ENCODE measurements around the gene B4GALT5. TPM values are rescaled to one million over a fixed set of nuclear protein-coding genes. Genes with fewer than 3 reads are reported as not detected.

Gene B4GALT5
- total and polyA plus RNA-seq, 2 donors (not counting 1 experiment from before 2014, with no cell fraction given) = 21.0 to 28.0 TPM

DNA sequence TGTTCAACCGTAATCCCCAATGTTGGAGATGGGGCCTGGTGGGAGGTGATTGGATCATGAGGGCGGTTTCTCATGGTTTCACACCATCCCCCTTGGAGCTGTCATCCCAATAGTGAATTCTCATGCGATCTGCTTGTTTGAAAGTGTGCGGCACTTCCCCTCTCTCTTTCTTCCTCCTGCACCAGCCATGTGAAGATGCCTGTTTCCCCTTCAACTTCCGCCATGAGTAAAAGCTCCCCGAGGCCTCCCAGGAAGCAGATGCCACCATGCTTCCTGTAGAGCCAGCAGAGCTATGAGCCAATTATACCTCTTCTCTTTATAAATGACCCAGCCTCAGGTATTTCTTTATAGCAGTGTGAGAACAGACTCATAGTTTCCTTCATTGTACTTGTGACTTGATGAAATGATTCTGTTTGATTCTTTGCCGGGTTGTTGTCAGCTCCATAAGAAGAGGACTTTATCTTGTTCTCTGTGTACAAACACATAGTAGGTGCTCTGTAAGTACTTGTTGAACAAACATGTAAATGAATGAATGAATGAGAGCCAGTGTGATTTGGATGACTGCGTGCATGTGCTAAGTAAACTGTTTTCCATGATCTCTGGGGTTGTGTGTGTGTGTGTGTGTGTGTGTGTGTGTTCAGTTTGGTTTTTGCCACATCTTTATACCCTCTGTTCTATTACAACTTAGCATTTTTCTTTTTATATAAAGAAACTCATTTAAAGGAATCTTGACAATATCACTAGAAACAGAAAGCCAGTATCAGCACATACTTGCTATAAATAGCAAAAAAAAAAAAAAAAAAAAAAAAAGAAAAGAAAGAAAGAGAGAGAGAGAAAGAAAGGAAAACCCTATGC lies 123.3 kb downstream of the B4GALT5 start:
- Histone ChIP-seq H3K36me3 (ENCODE audit: control insufficient read depth, insufficient read depth, low read length) (no peaks in the 10 kb centered on the region), H3K9ac (ENCODE audit: insufficient read depth, low read length) (no peak overlapping the region), H2AFZ (ENCODE audit: low read length) (no peak overlapping the region), H3K4me1 (ENCODE audit: control insufficient read depth, extremely low read depth, insufficient read depth, low read length) (peaks cover 19% of the 10 kb centered on the region), H3K79me2 (ENCODE audit: control insufficient read depth, insufficient read depth, low read length) (no peaks in the 10 kb centered on the region), H4K20me1 (ENCODE audit: control insufficient read depth, extremely low read depth, insufficient read depth, low read length) (no peaks in the 10 kb centered on the region), H3K4me3 (replicated peaks in 1 of 4; ENCODE audit: control extremely low read depth in 1 of 4, insufficient read depth in 1 of 4, low read depth in 3 of 4, low read length in 4 of 4) (no peak overlapping the region), H3K9me3 (ENCODE audit: control insufficient read depth, insufficient read depth, low read depth, low read length) (no peaks in the 10 kb centered on the region), H3K27me3 (ENCODE audit: control insufficient read depth, insufficient read depth, low read length) (no peaks in the 10 kb centered on the region), H3K4me2 (ENCODE audit: extremely low read depth, insufficient read depth, low read length) (no peak overlapping the region), H3K27ac (ENCODE audit: insufficient read depth, low read length) (no peak overlapping the region)
- DNase-seq (ENCODE audit: low read depth in 2 of 2) = no peak
- no peak for TF ChIP-seq EZH2 (IDR thresholded peaks at IDR 0.05; ENCODE audit: low read length, missing control alignments)
- TF ChIP-seq, protein P1, sequence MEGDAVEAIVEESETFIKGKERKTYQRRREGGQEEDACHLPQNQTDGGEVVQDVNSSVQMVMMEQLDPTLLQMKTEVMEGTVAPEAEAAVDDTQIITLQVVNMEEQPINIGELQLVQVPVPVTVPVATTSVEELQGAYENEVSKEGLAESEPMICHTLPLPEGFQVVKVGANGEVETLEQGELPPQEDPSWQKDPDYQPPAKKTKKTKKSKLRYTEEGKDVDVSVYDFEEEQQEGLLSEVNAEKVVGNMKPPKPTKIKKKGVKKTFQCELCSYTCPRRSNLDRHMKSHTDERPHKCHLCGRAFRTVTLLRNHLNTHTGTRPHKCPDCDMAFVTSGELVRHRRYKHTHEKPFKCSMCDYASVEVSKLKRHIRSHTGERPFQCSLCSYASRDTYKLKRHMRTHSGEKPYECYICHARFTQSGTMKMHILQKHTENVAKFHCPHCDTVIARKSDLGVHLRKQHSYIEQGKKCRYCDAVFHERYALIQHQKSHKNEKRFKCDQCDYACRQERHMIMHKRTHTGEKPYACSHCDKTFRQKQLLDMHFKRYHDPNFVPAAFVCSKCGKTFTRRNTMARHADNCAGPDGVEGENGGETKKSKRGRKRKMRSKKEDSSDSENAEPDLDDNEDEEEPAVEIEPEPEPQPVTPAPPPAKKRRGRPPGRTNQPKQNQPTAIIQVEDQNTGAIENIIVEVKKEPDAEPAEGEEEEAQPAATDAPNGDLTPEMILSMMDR (conservative IDR thresholded peaks at IDR 0.05 in 1 of 2, IDR thresholded peaks at IDR 0.05 in 1 of 2; ENCODE audit: low read depth in 1 of 2, low read length in 2 of 2) = no peak

DNA sequence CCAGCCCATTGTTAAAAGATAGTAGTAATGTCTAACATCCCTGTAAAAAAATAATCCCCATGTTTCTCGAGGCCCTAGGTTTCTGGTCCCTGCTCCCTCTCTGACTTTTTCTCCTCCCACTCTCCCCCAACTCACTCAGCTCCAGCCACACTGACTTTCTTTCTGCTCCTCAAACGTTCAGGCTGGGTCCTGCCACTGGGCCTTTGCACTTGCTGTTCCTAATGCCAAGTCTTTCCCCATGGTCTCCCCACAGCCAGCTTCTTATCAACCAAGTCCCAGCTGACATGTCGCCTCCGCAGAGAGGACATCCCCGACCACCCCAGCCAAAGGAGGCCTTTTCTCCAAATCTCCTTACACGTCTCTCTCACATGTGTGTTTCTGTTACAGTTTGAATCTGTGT lies 123.9 kb downstream of the B4GALT5 start:
- DNase-seq (ENCODE audit: low read depth in 2 of 2) = no peak
- TF ChIP-seq, protein P1 (conservative IDR thresholded peaks at IDR 0.05 in 1 of 2, IDR thresholded peaks at IDR 0.05 in 1 of 2; ENCODE audit: low read depth in 1 of 2, low read length in 2 of 2) = no peak
- no peak for TF ChIP-seq EZH2 (IDR thresholded peaks at IDR 0.05; ENCODE audit: low read length, missing control alignments)
- no peak overlapping the region for H3K4me3 ChIP-seq (replicated peaks in 1 of 4; ENCODE audit: control extremely low read depth in 1 of 4, insufficient read depth in 1 of 4, low read depth in 3 of 4, low read length in 4 of 4)
- peaks cover 16% of the 10 kb centered on the region for H3K4me1 ChIP-seq (ENCODE audit: control insufficient read depth, extremely low read depth, insufficient read depth, low read length)
- H3K9me3 ChIP-seq (ENCODE audit: control insufficient read depth, insufficient read depth, low read depth, low read length) = no peaks in the 10 kb centered on the region
- H3K27ac ChIP-seq (ENCODE audit: insufficient read depth, low read length) = no peak overlapping the region
- no peak overlapping the region for H3K9ac ChIP-seq (ENCODE audit: insufficient read depth, low read length)
- H3K79me2 ChIP-seq (ENCODE audit: control insufficient read depth, insufficient read depth, low read length) = no peaks in the 10 kb centered on the region
- no peaks in the 10 kb centered on the region for H3K36me3 ChIP-seq (ENCODE audit: control insufficient read depth, insufficient read depth, low read length)
- H3K4me2 ChIP-seq (ENCODE audit: extremely low read depth, insufficient read depth, low read length) = no peak overlapping the region
- no peaks in the 10 kb centered on the region for H3K27me3 ChIP-seq (ENCODE audit: control insufficient read depth, insufficient read depth, low read length)
- H4K20me1 ChIP-seq (ENCODE audit: control insufficient read depth, extremely low read depth, insufficient read depth, low read length) = no peaks in the 10 kb centered on the region
- no peak overlapping the region for H2AFZ ChIP-seq (ENCODE audit: low read length)

DNA sequence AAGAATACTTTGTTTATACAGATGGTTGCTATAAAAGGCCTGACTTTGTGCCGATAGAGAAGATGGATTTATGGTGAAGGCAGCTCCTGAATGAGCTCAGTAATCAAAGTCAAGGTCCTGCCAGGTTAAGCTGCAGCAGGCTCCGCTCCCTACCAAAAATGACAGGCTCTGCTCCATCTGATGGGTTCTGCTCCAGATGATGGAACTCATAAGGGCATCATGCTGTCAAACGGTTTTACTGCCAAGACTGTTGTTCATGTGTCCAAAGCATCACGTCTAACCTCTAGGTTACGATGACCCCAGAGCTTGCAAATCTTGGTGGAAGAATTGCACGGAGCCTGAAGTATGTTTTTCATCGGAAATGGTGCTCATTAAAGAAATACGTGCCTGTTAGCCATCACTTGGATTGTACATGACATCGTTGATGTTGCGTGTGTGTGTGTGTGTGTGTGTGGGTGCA lies 126.5 kb downstream of the B4GALT5 start:
- H3K27me3 ChIP-seq (ENCODE audit: control insufficient read depth, insufficient read depth, low read length) = no peaks in the 10 kb centered on the region
- H3K9ac ChIP-seq (ENCODE audit: insufficient read depth, low read length) = no peak overlapping the region
- DNase-seq (ENCODE audit: low read depth in 2 of 2) = peak in 1 of 2 donors; percentile 36
- H3K27ac ChIP-seq (ENCODE audit: insufficient read depth, low read length) = peak overlapping the region; percentile 83
- no peaks in the 10 kb centered on the region for H3K36me3 ChIP-seq (ENCODE audit: control insufficient read depth, insufficient read depth, low read length)
- no peaks in the 10 kb centered on the region for H4K20me1 ChIP-seq (ENCODE audit: control insufficient read depth, extremely low read depth, insufficient read depth, low read length)
- no peaks in the 10 kb centered on the region for H3K79me2 ChIP-seq (ENCODE audit: control insufficient read depth, insufficient read depth, low read length)
- H3K4me3 ChIP-seq (replicated peaks in 1 of 4; ENCODE audit: control extremely low read depth in 1 of 4, insufficient read depth in 1 of 4, low read depth in 3 of 4, low read length in 4 of 4) = no peak overlapping the region
- TF ChIP-seq, protein P1 (conservative IDR thresholded peaks at IDR 0.05 in 1 of 2, IDR thresholded peaks at IDR 0.05 in 1 of 2; ENCODE audit: low read depth in 1 of 2, low read length in 2 of 2) = no peak
- TF ChIP-seq EZH2 (IDR thresholded peaks at IDR 0.05; ENCODE audit: low read length, missing control alignments) = no peak
- H3K9me3 ChIP-seq (ENCODE audit: control insufficient read depth, insufficient read depth, low read depth, low read length) = no peaks in the 10 kb centered on the region
- H3K4me1 ChIP-seq (ENCODE audit: control insufficient read depth, extremely low read depth, insufficient read depth, low read length) = peaks cover 18% of the 10 kb centered on the region
- no peak overlapping the region for H3K4me2 ChIP-seq (ENCODE audit: extremely low read depth, insufficient read depth, low read length)
- H2AFZ ChIP-seq (ENCODE audit: low read length) = no peak overlapping the region

Data from fibroblast of lung (primary cell).